Measurements from ENCODE around the gene PRDM7.

PRDM7 gene

DNA sequence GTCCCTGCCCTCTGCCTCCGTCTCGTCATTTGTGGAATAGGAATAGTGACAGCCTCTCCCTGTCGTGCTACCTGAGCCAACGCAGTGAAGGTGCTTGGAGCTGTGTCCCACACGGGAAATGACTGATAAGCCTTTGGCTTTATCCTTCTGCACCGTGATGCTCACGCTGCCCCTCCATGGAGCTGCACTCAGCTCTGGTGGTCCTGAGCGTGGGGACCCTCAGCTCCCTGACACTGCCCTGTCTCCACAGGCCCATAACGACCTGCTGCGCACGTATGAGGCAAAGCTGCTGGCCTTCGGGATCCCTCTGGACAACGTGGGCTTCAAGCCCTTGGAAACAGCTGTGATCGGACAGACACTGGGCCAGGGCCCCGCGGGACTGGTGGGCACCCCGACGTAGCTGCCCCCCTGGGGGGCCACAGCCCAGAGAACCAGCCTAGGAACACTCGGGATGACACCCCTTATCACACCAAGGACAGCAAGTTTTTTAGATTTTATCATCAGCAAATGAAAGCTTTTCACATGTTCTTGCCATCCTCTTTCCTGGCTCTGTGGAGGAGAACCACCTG is 34.1 kb downstream of the PRDM7 start:
- Histone ChIP-seq H3K27me3 (ENCODE audit: control insufficient read depth, insufficient read depth, low read length) (no peaks in the 10 kb centered on the region), H3K4me1 (ENCODE audit: control insufficient read depth, insufficient read depth, low read length) (peaks cover 3% of the 10 kb centered on the region), H3K27ac (ENCODE audit: low read depth, low read length) (no peak overlapping the region), H3K4me3 (ENCODE audit: low read length) (no peak overlapping the region), H3K36me3 (ENCODE audit: control insufficient read depth, insufficient read depth, low read length) (peaks cover 17% of the 10 kb centered on the region), H3K9ac (ENCODE audit: low read length) (no peak overlapping the region)

DNA sequence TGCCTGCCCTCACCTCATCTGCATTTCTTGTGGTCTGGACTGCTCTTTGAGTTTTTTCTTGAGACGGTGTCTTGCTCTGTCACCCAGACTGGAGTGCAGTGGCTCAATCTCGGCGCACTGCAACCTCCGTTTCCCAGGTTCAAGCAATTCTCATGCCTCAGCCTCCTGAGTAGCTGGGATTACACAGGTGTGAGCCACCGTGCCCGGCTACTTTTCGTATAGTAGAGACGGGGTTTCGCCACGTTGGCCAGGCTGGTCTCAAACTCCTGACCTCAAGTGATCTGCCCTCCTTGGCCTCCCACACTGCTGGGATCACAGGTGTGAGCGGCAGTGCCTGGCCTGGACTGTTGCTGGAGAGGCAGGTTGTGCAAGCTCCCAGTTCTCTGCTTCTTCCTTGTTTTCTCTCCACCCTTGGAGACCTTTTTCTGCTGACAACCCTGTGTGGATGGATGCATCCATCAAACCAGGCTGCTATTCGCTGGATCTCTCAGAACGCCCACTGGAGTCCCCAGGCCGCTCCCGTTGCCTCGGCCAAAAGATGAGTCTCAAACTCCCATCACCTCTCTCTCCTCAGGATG is 35.1 kb downstream of the PRDM7 start:
- H3K36me3 ChIP-seq (ENCODE audit: control insufficient read depth, insufficient read depth, low read length), result peaks cover 22% of the 10 kb centered on the region

DNA sequence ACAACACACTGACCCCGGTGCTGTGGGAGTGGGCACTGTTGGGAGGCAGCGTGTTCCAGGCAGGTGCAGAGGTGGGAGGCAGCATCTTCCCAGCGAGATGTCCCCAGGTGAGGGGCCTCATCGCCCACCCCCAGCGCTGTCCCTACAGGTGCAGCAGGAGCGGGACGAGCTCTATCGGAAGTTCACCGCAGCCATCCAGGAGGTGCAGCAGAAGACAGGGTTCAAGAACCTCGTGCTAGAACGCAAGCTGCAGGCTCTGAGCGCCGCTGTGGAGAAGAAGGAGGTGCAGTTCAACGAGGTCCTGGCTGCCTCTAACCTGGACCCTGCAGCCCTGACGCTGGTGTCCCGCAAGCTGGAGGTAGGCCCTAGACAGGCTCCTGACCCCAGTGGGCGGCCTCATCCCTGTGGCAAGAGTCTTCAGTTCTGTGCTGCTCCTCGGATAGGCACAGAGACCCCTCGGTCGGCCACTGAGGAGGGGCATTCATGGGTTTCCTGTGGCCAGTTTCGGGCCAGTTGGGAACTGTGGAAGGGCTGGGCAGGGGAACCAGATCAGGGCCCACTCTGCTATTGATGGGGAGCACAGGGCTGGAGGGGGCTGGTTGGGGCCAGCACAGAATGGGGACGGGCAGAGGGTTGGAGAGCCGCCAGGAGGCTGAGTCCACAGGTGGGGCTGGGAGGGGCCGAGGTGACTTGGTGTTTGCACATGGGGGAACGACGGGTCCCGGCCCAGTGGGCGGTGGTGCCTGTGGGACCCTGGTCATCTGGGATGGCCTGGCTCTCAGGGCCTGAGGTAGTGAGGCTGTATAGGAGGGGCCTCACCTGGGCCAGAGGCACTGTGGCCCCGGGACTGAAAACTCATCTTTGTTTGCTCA is 36.7 kb downstream of the PRDM7 start:
- H3K36me3 ChIP-seq (ENCODE audit: control insufficient read depth, insufficient read depth, low read length), result peaks cover 26% of the 10 kb centered on the region
- no peak overlapping the region for H3K9ac ChIP-seq (ENCODE audit: low read length)
- no peaks in the 10 kb centered on the region for H3K27me3 ChIP-seq (ENCODE audit: control insufficient read depth, insufficient read depth, low read length)
- H3K4me3 ChIP-seq (ENCODE audit: low read length), result no peak overlapping the region
- H3K27ac ChIP-seq (ENCODE audit: low read depth, low read length), result no peak overlapping the region
- no peaks in the 10 kb centered on the region for H3K4me1 ChIP-seq (ENCODE audit: control insufficient read depth, insufficient read depth, low read length)

More for the DNA sequence above, 35.1 kb downstream of the PRDM7 start:
- Histone ChIP-seq H3K4me1 (ENCODE audit: control insufficient read depth, insufficient read depth, low read length) (no peaks in the 10 kb centered on the region), H3K4me3 (ENCODE audit: low read length) (no peak overlapping the region), H3K9ac (ENCODE audit: low read length) (no peak overlapping the region), H3K27me3 (ENCODE audit: control insufficient read depth, insufficient read depth, low read length) (no peaks in the 10 kb centered on the region), H3K27ac (ENCODE audit: low read depth, low read length) (no peak overlapping the region)

DNA sequence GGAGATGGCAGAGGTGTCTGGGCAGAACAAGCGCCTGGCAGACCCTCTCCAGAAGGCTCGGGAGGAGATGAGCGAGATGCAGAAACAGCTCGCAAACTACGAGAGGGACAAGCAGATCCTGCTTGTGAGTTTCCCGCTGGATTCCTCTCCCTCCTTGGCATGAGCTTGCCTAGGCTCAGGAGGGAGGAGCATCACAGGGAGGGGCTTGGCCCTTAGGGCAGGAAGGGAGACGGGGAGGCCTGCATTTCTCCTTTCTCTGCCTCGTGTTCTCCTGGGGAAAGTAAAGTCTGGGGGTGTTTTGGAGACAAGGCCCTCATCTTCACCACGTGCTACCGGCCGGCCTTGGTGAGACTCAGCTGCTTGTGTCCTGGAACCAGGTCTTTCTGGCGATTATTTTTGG is 39.9 kb downstream of the PRDM7 start:
- no peaks in the 10 kb centered on the region for H3K27me3 ChIP-seq (ENCODE audit: control insufficient read depth, insufficient read depth, low read length)
- no peaks in the 10 kb centered on the region for H3K4me1 ChIP-seq (ENCODE audit: control insufficient read depth, insufficient read depth, low read length)
- H3K9ac ChIP-seq (ENCODE audit: low read length), result no peak overlapping the region
- H3K27ac ChIP-seq (ENCODE audit: low read depth, low read length), result no peak overlapping the region
- H3K36me3 ChIP-seq (ENCODE audit: control insufficient read depth, insufficient read depth, low read length), result peaks cover 24% of the 10 kb centered on the region
- no peak overlapping the region for H3K4me3 ChIP-seq (ENCODE audit: low read length)

DNA sequence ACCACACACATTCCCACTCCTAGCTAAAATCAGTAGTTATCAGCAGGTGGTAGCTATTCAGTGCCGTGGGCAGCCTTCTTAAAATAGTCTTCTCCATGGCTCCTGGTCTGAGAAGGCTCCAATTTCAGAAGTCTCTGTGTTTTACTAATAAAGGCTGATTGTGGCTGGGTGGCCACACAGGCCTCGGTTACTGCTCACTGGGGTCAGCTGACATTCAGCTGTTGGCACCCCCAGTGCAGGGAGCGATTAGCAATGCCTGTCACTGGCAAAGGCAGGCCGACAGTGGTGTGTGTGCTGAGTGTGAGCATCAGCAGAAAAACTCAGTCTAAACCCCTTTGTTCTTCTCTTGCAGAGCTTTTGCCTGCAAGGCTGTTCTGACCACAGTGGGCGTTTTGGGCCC is 41.2 kb downstream of the PRDM7 start:
- H3K27me3 ChIP-seq (ENCODE audit: control insufficient read depth, insufficient read depth, low read length), result no peaks in the 10 kb centered on the region
- no peak overlapping the region for H3K4me3 ChIP-seq (ENCODE audit: low read length)
- no peak overlapping the region for H3K9ac ChIP-seq (ENCODE audit: low read length)
- H3K4me1 ChIP-seq (ENCODE audit: control insufficient read depth, insufficient read depth, low read length), result no peaks in the 10 kb centered on the region
- H3K27ac ChIP-seq (ENCODE audit: low read depth, low read length), result no peak overlapping the region
- H3K36me3 ChIP-seq (ENCODE audit: control insufficient read depth, insufficient read depth, low read length), result peaks cover 32% of the 10 kb centered on the region

DNA sequence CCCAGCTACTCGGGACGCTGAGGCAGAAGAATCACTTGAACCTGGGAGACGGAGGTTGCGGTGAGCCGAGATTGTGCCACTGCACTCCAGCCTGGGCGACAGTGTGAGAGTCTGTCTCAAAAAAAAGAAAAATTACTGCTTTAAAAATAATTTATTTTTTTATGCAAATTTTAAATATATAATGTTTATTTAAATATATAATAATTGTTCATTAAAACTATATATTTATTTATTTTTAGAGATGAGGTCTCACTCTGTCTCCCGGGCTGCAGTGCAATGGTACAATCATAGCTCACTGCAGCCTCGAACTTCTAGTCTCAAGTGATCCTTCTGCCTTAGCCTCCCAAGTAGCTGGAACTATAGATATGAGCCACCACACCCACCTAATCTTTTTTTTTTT is 42.6 kb downstream of the PRDM7 start:
- peaks cover 24% of the 10 kb centered on the region for H3K36me3 ChIP-seq (ENCODE audit: control insufficient read depth, insufficient read depth, low read length)
- H3K4me1 ChIP-seq (ENCODE audit: control insufficient read depth, insufficient read depth, low read length), result no peaks in the 10 kb centered on the region
- no peaks in the 10 kb centered on the region for H3K27me3 ChIP-seq (ENCODE audit: control insufficient read depth, insufficient read depth, low read length)
- H3K9ac ChIP-seq (ENCODE audit: low read length), result no peak overlapping the region
- H3K4me3 ChIP-seq (ENCODE audit: low read length), result no peak overlapping the region
- no peak overlapping the region for H3K27ac ChIP-seq (ENCODE audit: low read depth, low read length)

DNA sequence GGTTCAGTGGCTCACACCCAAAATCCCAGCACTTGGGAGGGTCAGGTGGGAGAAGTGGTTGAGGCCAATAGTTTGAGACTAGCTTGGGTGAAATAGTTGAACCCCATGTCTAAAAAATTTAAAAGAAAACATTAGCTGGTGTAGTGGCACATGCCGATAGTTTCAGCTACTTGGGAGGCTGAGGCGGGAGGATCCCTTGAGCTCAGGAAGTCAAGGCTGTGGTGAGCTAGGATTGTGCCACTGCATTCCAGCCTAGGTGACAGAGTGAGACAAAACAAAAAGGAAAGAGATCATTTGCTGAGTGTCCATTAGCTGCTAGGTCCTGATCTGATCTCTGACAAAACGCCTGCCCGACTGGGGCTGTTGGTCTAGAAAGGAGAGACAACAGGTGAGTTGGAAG is 43.7 kb downstream of the PRDM7 start:
- Histone ChIP-seq H3K27me3 (ENCODE audit: control insufficient read depth, insufficient read depth, low read length) (no peaks in the 10 kb centered on the region), H3K4me1 (ENCODE audit: control insufficient read depth, insufficient read depth, low read length) (no peaks in the 10 kb centered on the region), H3K9ac (ENCODE audit: low read length) (no peak overlapping the region), H3K4me3 (ENCODE audit: low read length) (no peak overlapping the region), H3K36me3 (ENCODE audit: control insufficient read depth, insufficient read depth, low read length) (peaks cover 24% of the 10 kb centered on the region), H3K27ac (ENCODE audit: low read depth, low read length) (no peak overlapping the region)

DNA sequence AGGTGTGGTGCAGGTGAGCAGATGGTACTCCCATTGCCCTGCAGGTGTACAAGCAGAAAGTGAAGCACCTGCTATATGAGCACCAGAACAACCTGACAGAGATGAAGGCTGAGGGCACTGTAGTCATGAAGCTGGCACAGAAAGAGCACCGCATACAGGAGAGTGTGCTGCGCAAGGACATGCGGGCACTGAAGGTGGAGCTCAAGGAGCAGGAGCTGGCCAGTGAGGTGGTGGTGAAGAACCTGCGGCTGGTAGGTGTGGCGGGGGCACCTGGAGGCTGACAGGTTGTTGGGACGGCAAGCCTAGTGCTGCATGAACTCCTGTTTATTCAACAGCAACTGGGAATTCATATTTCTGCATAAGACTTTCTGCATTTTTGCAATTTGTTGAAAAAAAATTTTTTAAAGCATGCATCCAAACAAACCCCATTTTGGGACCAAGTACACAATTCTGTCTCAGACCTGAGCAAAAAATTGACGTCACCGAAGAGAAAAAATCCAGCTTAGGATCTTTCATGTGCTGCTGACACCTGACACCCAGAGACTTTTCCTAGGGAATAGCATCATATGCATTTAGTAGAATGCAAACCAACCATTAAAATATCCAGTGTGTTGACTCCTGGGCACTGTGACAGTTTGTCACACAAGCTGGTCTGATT is 44.3 kb downstream of the PRDM7 start:
- Histone ChIP-seq H3K9ac (ENCODE audit: low read length) (no peak overlapping the region), H3K4me3 (ENCODE audit: low read length) (no peak overlapping the region), H3K4me1 (ENCODE audit: control insufficient read depth, insufficient read depth, low read length) (no peaks in the 10 kb centered on the region), H3K27me3 (ENCODE audit: control insufficient read depth, insufficient read depth, low read length) (no peaks in the 10 kb centered on the region), H3K27ac (ENCODE audit: low read depth, low read length) (no peak overlapping the region), H3K36me3 (ENCODE audit: control insufficient read depth, insufficient read depth, low read length) (peaks cover 20% of the 10 kb centered on the region)

DNA sequence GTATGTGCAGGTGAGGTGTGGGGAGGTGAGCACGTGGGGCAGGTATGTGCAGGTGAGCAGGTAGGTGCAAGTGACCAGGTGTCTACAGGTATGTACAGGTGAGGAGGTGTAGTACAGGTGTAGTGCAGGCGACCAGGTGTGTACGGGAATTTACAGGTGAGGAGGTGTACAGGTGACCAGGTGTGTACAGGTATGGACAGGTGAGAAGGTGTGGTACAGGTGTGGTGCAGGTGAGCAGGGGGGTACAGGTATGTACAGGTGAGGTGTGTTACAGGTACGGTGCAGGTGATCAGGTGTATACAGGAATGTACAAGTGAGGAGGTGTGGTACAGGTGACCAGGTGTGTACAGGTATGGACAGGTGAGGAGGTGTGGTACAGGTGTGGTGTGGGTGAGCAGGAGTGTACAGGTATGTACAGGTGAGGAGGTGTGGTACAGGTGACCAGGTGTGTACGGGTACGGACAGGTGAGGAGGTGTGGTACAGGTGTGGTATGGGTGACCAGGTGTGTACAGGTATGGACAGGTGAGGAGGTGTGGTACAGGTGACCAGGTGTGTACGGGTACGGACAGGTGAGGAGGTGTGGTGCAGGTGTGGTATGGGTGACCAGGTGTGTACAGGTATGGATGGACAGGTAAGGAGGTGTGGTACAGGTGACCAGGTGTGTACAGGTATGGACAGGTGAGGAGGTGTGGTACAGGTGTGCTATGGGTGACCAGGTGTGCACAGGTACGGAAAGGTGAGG is 45.0 kb downstream of the PRDM7 start:
- H3K4me3 ChIP-seq (ENCODE audit: low read length), result no peak overlapping the region
- H3K27me3 ChIP-seq (ENCODE audit: control insufficient read depth, insufficient read depth, low read length), result no peaks in the 10 kb centered on the region
- H3K4me1 ChIP-seq (ENCODE audit: control insufficient read depth, insufficient read depth, low read length), result no peaks in the 10 kb centered on the region
- H3K27ac ChIP-seq (ENCODE audit: low read depth, low read length), result no peak overlapping the region
- peaks cover 18% of the 10 kb centered on the region for H3K36me3 ChIP-seq (ENCODE audit: control insufficient read depth, insufficient read depth, low read length)
- no peak overlapping the region for H3K9ac ChIP-seq (ENCODE audit: low read length)

DNA sequence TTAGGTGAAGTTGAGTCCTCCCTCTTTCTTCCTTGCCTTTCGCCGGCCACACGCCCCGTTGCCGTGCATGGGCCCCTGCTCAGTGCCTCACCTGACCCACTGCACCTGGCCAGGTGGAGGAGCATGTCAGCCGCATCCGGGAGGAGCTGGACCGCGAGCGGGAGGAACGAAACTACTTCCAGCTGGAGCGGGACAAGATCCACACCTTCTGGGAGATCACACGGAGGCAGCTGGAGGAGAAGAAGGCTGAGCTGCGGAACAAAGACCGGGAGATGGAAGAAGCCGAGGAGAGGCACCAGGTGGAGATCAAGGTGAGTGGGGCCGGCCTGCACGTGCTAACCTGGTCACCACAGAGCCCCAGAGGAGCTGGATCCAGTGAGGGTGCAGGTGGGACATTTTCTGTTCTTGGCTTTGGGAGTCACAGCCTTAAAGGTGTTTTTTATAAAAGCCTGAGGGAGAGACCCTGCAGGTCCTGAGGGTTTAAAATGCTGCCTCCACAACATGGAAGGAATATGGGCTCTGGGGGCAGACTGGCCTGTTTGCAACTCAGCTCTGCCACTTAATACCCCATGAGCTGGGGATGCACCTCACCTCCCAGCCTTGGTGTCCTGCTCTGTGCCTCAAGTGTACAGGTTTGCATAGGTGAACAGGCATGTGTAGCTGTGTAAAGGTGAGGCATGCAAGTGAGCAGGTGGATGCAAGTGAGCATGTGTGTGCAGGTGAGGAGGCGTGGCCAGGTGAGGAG is 45.8 kb downstream of the PRDM7 start:
- H3K4me3 ChIP-seq (ENCODE audit: low read length), result no peak overlapping the region
- no peak overlapping the region for H3K27ac ChIP-seq (ENCODE audit: low read depth, low read length)
- peaks cover 16% of the 10 kb centered on the region for H3K36me3 ChIP-seq (ENCODE audit: control insufficient read depth, insufficient read depth, low read length)
- H3K4me1 ChIP-seq (ENCODE audit: control insufficient read depth, insufficient read depth, low read length), result no peaks in the 10 kb centered on the region
- H3K9ac ChIP-seq (ENCODE audit: low read length), result no peak overlapping the region
- H3K27me3 ChIP-seq (ENCODE audit: control insufficient read depth, insufficient read depth, low read length), result no peaks in the 10 kb centered on the region

DNA sequence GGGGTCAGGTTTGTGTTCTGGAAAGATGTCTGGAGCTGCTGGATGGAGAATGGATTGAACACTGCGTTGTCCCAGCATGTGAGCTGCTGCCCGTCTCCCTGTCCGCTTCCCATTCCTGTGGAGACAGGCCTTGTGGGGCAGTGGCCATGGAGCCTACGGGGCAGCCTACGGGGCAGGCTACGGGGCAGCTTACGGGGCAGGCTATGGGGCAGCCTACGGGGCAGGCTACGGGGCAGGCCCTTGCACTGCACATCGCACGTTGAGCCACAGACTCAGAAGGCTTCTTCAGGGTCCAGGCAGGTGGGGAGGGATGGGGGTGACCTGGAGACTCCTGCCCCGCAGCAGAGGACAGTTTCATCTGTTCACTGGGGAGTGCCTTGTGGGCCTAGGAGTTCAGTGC is 48.1 kb downstream of the PRDM7 start:
- Histone ChIP-seq H3K9ac (ENCODE audit: low read length) (no peak overlapping the region), H3K27ac (ENCODE audit: low read depth, low read length) (no peak overlapping the region), H3K4me3 (ENCODE audit: low read length) (no peak overlapping the region), H3K4me1 (ENCODE audit: control insufficient read depth, insufficient read depth, low read length) (no peaks in the 10 kb centered on the region), H3K36me3 (ENCODE audit: control insufficient read depth, insufficient read depth, low read length) (peaks cover 10% of the 10 kb centered on the region), H3K27me3 (ENCODE audit: control insufficient read depth, insufficient read depth, low read length) (no peaks in the 10 kb centered on the region)
